HG03039 (cell line): ENCODE results near the gene DDX51.

Source experiments
- ATAC-seq: cut with Tn5 transposase; IDR thresholded peaks from one replicate; pipeline ENCODE4 v1.9.1; 2021; ENCODE audit warnings: mild to moderate bottlenecking, moderate library complexity; ENCODE audit not compliant: unreplicated experiment

The DDX51 gene, protein sequence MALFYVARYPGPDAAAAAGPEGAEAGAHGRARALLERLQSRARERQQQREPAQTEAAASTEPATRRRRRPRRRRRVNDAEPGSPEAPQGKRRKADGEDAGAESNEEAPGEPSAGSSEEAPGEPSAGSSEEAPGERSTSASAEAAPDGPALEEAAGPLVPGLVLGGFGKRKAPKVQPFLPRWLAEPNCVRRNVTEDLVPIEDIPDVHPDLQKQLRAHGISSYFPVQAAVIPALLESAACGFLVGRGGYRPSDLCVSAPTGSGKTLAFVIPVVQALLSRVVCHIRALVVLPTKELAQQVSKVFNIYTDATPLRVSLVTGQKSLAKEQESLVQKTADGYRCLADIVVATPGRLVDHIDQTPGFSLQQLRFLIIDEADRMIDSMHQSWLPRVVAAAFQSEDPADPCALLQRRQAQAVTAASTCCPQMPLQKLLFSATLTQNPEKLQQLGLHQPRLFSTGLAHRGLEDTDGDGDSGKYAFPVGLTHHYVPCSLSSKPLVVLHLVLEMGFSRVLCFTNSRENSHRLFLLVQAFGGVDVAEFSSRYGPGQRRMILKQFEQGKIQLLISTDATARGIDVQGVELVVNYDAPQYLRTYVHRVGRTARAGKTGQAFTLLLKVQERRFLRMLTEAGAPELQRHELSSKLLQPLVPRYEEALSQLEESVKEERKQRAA

GRCh38 chr12:132144115-132144809, at the start of gene DDX51, which contains the start of gene NOC4L:
Gene DDX51, minus strand, starts transcription at chr12:132144319. Its CDS starts 23 bp downstream, at chr12:132144296.
Gene NOC4L, plus strand, starts transcription at chr12:132144457. Its CDS starts 32 bp downstream, at chr12:132144489.
- ATAC-seq, result peak; percentile 73

- no peak for ATAC-seq
Observed at GRCh38 chr12:132191715-132192553, 47.8 kb upstream of the DDX51 start.

- no peak for ATAC-seq
Observed at GRCh38 chr12:132190834-132191500, 46.8 kb upstream of the DDX51 start.

DNA sequence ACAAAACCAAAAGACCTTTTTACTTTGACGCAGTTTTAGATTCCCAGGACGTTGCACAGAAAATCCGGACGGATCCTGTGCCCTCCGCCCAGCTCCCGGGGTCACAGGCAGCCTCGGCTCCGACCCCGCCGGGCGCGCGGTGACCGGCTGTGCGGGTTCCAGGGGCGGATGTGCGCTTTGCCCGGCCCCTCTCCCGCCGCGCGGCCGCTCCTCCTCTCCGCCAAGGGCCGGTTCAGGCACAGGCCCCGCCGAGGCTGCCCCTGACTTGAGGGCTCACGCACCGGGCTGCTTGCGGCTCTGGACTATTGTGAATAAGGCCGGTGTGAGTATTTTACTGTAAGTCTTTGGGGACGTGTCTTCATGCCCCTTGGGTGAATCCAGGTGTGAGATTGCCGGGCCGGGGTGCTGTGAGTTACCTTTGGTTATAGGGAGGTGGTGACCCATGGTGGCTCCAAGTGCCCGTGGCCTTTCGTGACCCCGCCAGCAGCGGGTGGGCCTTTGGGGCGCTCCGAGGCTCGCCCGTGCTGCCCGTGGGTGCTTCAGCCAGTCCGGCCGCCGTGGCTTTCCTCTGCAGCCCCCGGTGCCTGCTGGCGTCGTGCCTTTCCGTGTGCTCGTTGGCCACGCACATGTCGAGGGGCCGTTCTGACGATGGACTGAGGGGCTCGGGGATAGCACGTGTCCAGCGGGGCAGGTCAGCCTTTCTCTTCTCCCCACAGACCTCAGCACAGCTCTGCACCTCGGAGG, 46.1 kb upstream of the DDX51 start:
- peak; percentile 10 for ATAC-seq

DNA sequence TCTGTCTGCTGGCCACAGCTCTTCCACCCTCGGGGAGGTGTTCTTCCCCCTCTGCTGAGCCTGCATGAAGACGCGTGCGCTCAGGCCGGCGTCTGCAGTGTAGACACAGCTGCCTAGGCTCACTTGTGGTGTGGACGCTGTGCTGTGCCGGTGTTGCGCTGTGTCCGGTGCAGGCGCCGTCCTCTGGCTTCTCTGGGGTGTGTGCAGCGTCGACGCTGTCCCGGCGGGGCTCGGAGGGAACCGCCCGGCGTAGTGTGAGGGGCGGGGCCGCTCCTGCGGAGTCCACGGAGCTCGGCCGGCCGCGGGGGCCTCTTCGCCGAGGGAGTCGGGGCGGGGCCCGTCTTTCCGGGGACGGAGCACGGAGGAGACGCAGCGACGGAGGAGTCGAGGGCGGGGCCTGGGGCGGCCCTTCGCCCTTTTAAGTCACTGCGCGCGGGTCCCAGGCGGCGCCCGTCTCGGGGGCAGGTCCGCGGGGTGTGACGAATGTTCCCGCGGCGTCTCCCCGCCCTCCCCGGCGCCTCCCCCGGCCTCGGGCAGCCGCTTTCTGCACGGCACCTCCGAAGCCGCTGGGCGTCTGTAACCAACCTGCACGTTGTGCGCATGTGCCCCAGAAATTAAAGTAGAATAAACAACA, 45.4 kb upstream of the DDX51 start:
- peak; percentile 82 for ATAC-seq

DNA sequence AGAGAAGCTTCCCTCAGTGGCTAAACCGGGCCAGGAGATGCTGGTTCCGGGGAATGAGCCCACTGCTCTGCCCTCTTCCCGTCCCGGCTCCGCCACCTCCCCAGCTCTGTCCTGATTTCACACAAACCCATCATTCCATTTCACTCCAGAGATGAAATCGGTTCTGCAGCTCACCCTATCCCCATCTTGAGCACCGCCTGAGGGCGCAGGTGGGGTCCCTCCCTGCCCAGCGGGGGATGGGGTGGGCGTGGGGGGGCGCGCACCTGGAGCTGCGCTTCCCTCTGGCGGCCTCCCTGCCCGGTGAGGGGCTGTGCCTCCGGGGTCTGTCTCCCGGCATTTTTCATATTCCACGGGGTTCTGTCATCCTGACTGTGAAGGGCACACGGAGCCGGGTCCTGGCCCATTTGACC, 44.8 kb upstream of the DDX51 start:
- no peak for ATAC-seq

GRCh38 chr12:132188451-132188901, 44.4 kb upstream of the DDX51 start:
- no peak for ATAC-seq

DNA sequence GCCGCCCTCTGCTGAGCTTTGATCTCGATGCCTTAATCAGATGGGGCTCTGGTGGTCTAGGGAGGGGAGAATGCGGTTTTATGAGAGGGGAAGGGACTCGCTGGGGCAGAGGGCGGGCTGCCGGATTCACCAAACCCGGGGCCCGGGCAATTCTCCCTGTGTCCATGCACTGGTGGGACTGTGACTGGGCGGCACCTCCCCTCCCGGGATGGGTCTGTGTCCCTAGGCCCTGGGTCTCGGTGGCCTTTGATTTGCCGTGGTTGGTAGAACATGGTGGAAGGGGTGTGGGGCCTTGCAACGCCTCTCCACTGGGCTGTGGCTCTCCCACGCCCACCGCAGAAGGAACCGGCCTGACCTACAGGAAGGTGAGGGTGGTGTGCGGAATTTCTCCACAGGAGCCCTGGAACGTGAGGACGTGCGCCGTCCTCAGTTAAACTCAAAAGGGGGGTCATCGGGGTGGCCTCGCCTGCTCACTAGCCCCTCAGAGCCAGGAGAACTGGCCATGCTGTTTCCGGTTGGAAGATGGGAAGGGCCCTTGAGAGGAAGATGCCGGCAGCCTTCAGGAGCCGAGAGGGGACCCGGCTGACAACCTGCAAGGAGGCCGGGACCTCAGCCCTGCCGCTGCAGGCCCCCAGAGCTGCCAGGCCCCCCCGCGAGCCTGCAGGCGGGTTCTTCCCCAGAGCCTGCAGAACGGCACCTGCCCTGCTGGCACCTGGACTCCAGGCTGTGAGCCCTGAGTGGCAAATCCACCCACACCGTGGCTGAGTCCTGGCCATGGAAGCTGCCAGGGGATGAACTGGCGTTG, 43.7 kb upstream of the DDX51 start:
- ATAC-seq, result no peak

DNA sequence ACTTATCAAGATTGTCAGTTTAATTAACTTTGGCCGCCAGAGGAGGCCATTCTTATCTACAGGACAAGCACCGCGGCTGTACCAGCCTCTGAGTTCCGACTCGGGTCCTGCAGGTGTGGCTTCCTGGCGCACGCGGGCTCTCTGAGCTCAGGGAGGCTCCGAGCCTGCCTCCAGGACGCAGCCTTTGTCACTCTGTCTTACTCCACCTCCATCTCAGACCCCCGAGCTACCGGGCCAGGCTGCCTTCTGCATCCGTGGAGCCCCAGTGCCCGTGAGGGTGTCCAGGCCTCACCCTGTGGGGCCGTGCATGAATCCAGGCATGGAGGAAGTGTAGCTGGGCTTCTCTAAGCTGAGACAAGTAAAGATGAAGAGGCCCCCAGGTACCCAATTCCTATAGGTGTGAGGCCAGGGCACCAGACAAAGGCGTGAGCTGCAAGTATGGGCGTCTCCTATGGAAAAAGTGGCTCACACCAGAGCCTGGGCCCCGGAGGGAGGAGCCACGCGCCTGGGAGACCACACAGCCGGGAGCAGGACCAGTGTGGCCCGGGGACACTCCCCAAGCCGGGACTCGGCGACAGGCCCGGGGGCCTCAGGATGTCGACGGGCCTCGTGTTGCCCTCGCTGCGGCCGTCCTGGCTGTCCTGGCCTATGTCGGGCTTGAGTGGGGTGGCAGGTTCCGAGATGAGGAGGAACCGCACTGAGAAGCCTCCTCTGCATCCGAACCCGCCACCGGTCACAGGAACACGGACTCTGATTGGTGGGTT, 42.9 kb upstream of the DDX51 start:
- ATAC-seq, result no peak

GRCh38 chr12:132186208-132186856, 42.2 kb upstream of the DDX51 start:
- no peak for ATAC-seq

GRCh38 chr12:132185705-132186104, 41.6 kb upstream of the DDX51 start:
- no peak for ATAC-seq

DNA sequence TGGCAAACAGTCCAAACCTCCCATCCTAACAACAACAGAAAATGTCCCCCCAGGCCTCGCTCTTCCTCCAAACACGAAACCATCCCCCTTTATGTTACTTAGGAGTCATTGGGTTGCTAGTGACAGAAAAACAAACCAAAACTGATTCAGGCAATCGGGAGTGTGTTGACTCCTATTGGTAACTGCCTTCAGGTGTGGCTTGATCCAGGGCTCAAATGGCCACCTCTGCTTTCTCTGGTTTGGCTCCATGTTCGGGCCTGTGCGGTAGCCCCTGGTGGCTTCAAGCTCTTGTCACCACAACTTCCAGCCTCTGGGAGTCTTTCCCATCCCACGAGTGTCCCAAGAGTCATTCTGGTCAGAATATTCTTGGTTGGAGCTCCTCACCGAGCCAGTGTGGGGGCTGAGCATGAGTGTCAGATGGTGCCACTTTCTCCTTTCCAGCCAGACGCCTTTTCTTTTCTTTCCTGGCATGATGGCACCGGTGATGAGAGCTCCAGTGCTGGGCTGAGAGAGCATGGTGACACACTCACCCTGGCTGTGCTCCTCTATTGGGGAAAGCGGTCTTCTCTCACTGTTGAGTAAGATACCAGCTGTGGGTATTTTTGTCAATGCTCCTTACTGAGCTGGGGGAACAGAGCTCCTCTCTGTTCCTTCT, 38.7 kb upstream of the DDX51 start:
- no peak for ATAC-seq

- no peak for ATAC-seq
Observed at GRCh38 chr12:132182206-132182710, 38.1 kb upstream of the DDX51 start.

DNA sequence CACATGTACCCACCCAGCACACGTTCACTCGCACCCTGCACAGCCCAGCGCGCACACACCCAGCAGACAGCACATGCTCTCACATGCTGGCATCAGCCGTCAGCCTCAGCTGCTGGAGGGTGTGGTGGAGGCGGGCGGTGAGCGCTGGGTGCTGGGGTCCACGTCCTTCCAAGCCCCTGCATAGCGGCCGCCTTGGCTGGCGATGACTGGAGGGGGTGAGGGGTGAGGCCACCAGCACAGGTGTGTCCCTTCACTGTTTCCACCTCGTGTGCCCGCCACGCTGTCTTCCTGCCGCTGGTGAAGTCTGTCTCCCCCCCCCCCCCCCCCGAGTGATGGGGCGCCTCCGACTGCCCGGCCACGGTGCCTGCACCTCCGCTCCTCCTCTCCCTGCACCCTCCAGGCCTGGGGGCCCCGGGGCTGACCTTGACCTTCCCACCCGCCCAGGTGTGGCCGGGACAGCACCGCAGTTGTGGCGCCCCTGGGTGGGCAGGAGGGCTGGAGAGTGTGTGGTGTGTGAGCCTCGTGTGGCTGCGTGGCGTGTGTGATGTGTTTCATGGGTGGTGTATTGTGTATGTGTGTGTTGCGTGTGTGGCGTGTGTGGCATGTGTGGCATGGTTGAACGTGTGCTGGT, 37.6 kb upstream of the DDX51 start:
- ATAC-seq, result no peak

- ATAC-seq, result no peak
Observed at GRCh38 chr12:132180648-132181546, 36.8 kb upstream of the DDX51 start.
